Left lung (tissue), 10 donors: ENCODE results near the gene CYP4F22. TPM values are rescaled to one million over a fixed set of nuclear protein-coding genes. Genes with fewer than 3 reads are reported as not detected.

Experiments
- ATAC-seq: fragments of 200-7000 bp; cut with Tn5 transposase; one replicate; pipeline ENCODE4 v1.9.1; 2020; ENCODE audit warnings: moderate library complexity
- DNase-seq, 4 donors: peaks; one replicate each; pipeline ENCODE4 v3.0.0-alpha.2; 2013 to 2020
- H3K27ac ChIP-seq, 2 donors: fragments of 200-600 bp; sonication (generic) in 1 of 2; one replicate each; pipeline versions ENCODE4 v1.5.0 to v1.8.0; 2020 to 2021
- H3K27me3 ChIP-seq, 2 donors: fragments of 200-600 bp; sonication (generic) in 1 of 2; one replicate each; pipeline versions ENCODE4 v1.5.0 to v1.8.0; 2020 to 2021
- H3K36me3 ChIP-seq, 2 donors: fragments of 200-600 bp; sonication (generic) in 1 of 2; one replicate each; pipeline versions ENCODE4 v1.5.0 to v1.8.0; 2020 to 2021
- H3K4me1 ChIP-seq, 2 donors: fragments of 200-600 bp; one replicate each; pipeline ENCODE4 v1.8.0; 2021
- H3K4me3 ChIP-seq, 2 donors: fragments of 200-600 bp; sonication (generic) in 1 of 2; one replicate each; pipeline versions ENCODE4 v1.5.0 to v1.8.0; 2020 to 2021; ENCODE audit warnings: mild to moderate bottlenecking in 1 of 2
- H3K9me3 ChIP-seq, 2 donors: fragments of 200-600 bp; sonication (generic) in 1 of 2; one replicate each; pipeline versions ENCODE4 v1.5.0 to v1.8.0; 2020 to 2021
- intact Hi-C, 2 donors: fragments of 100-400 bp; cut with DNase I; formaldehyde crosslinking; loops; one replicate each; pipeline versions ENCODE4 v1.11.2 to v1.14.2; 2022
- polyA plus RNA-seq, 6 donors: library from polyadenylated mRNA; unstranded; fragments of 120-200 nt; gene quantifications; one replicate each; pipeline ENCODE4 v1.2.1, GENCODE V29; 2013; ENCODE audit not compliant: insufficient read length in 6 of 6
- total RNA-seq, 2 donors: library from RNA; stranded (reverse); fragmentation: NEBNext Ultra II Directional; extraction: Animal tissue kit (Norgen Biotek cat#: 25700); gene quantifications; one replicate each; pipeline ENCODE4 v1.2.1, GENCODE V29; 2021
- TF ChIP-seq, protein P1 (sequence below), 2 donors: fragments of 200-600 bp; sonication (generic) in 1 of 2; IDR thresholded peaks; one replicate each; pipeline versions ENCODE4 v1.5.0 to v1.8.0; 2021; ENCODE audit warnings: antibody characterized with exemption in 2 of 2
- donor health status: DM: no; HTN: yes; CAD: no.
- donor health status: DM: no; HTN: no; CAD: no.

The CYP4F22 gene
- total and polyA plus RNA-seq, 8 donors = 0.07 to 0.15 TPM; not detected in 6

- Histone ChIP-seq H3K9me3 (peaks cover 0 to 18% of the 10 kb centered on the region in 2 donors), H3K4me3 (no peak overlapping the region), H3K27ac (no peak overlapping the region), H3K4me1 (peaks cover 0 to 8% of the 10 kb centered on the region in 2 donors), H3K36me3 (no peaks in the 10 kb centered on the region), H3K27me3 (peaks cover 0 to 23% of the 10 kb centered on the region in 2 donors)
- intact Hi-C loops = no loop called here
- DNase-seq (no peak), ATAC-seq (no peak)
- TF ChIP-seq, protein P1, sequence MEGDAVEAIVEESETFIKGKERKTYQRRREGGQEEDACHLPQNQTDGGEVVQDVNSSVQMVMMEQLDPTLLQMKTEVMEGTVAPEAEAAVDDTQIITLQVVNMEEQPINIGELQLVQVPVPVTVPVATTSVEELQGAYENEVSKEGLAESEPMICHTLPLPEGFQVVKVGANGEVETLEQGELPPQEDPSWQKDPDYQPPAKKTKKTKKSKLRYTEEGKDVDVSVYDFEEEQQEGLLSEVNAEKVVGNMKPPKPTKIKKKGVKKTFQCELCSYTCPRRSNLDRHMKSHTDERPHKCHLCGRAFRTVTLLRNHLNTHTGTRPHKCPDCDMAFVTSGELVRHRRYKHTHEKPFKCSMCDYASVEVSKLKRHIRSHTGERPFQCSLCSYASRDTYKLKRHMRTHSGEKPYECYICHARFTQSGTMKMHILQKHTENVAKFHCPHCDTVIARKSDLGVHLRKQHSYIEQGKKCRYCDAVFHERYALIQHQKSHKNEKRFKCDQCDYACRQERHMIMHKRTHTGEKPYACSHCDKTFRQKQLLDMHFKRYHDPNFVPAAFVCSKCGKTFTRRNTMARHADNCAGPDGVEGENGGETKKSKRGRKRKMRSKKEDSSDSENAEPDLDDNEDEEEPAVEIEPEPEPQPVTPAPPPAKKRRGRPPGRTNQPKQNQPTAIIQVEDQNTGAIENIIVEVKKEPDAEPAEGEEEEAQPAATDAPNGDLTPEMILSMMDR (IDR thresholded peaks at IDR 0.05) = no peak
These were observed 11.2 kb downstream of the CYP4F22 start for GRCh38 chr19:15519433-15519976.

DNA sequence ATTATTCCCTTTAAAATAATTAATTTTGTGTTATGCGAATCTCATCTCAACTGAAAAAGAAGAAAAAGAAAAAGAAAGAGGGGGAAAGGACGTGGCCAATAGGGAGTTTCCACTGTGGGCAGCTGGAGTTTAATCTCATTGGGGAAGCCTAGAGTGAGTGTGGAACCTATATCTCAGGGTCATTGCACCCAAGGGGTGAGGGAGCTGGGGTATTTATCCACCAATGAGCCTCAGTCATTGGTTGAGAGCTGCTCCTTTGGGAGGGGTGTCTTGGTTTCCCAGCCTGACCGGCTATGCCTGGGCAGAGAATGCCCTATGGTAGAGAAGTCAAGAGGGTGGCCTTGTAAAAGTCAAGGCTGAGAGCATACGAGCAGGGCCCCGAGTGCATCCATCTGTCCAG, 16.5 kb downstream of the CYP4F22 start:
- H3K36me3 ChIP-seq = no peaks in the 10 kb centered on the region
- H3K4me3 ChIP-seq = no peak overlapping the region
- ATAC-seq (no peak), DNase-seq (no peak)
- intact Hi-C loops = no loop called here
- H3K9me3 ChIP-seq = peaks cover 0 to 3% of the 10 kb centered on the region in 2 donors
- TF ChIP-seq, protein P1 (IDR thresholded peaks at IDR 0.05) = no peak
- H3K4me1 ChIP-seq = no peaks in the 10 kb centered on the region
- H3K27ac ChIP-seq = no peak overlapping the region
- peaks cover 0 to 22% of the 10 kb centered on the region in 2 donors for H3K27me3 ChIP-seq

GRCh38 chr19:15525291-15525690, 17.0 kb downstream of the CYP4F22 start:
- intact Hi-C loops = no loop called here
- H3K4me1 ChIP-seq = no peaks in the 10 kb centered on the region
- no peak overlapping the region for H3K27ac ChIP-seq
- TF ChIP-seq, protein P1 (IDR thresholded peaks at IDR 0.05) = no peak
- DNase-seq = no peak
- H3K36me3 ChIP-seq = no peaks in the 10 kb centered on the region
- H3K27me3 ChIP-seq = peaks cover 0 to 22% of the 10 kb centered on the region in 2 donors
- peaks cover 0 to 8% of the 10 kb centered on the region in 2 donors for H3K9me3 ChIP-seq
- ATAC-seq = no peak
- no peak overlapping the region for H3K4me3 ChIP-seq

GRCh38 chr19:15526408-15526807, 18.1 kb downstream of the CYP4F22 start:
- intact Hi-C loops = no loop called here
- H3K9me3 ChIP-seq = peaks cover 0 to 14% of the 10 kb centered on the region in 2 donors
- H3K36me3 ChIP-seq = no peaks in the 10 kb centered on the region
- no peak overlapping the region for H3K4me3 ChIP-seq
- peaks cover 0 to 22% of the 10 kb centered on the region in 2 donors for H3K27me3 ChIP-seq
- no peak for DNase-seq
- no peak for ATAC-seq
- no peaks in the 10 kb centered on the region for H3K4me1 ChIP-seq
- TF ChIP-seq, protein P1 (IDR thresholded peaks at IDR 0.05) = no peak
- no peak overlapping the region for H3K27ac ChIP-seq

- TF ChIP-seq, protein P1 (IDR thresholded peaks at IDR 0.05) = no peak
- Histone ChIP-seq H3K27ac (no peak overlapping the region), H3K9me3 (peaks cover 0 to 14% of the 10 kb centered on the region in 2 donors), H3K4me1 (peaks cover 0 to 8% of the 10 kb centered on the region in 2 donors), H3K36me3 (no peaks in the 10 kb centered on the region), H3K4me3 (no peak overlapping the region), H3K27me3 (peaks cover 0 to 22% of the 10 kb centered on the region in 2 donors)
- DNase-seq (no peak), ATAC-seq (no peak)
- intact Hi-C loops = no loop called here
These were observed 19.4 kb downstream of the CYP4F22 start for GRCh38 chr19:15527705-15528104.
